ENCODE results near the gene LYZL2. TPM values are rescaled to one million over a fixed set of nuclear protein-coding genes. Genes with fewer than 3 reads are reported as not detected.
"Not testable (repeated sequence)": the region's sequence is repeated elsewhere in the genome, so short reads cannot be mapped to it uniquely, and the experiment has no call there.

The LYZL2 gene
- total RNA-seq = not detected

DNA sequence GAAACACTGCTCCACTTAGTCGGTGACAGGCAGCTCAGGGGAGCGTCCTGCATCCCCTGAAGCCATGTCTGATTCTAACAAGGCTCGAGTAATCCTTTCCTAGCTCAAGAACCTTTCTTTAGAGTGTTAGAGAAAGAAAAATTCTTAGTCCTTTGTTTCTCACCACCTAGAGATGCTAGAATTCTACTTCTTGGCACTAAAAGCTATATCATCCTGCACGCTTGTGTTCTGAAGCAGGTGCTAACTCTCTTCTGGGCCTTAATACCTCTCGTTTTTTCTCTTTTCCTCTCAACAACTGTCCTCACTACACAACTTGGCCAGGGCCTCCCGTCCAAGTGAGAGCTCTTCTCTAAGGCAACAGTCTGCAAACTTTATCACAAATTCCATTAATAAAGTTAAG lies at the start of gene LYZL2:
Gene LYZL2, minus strand, starts transcription at position 101 of the 400 bp plus-strand sequence. CDS start 2,838 bp downstream, outside the sequence.
- DNase-seq = no peak

GRCh38 chr10:30677616-30678015 lies 48.1 kb upstream of the LYZL2 start:
- DNase-seq = not testable (repeated sequence)

DNA sequence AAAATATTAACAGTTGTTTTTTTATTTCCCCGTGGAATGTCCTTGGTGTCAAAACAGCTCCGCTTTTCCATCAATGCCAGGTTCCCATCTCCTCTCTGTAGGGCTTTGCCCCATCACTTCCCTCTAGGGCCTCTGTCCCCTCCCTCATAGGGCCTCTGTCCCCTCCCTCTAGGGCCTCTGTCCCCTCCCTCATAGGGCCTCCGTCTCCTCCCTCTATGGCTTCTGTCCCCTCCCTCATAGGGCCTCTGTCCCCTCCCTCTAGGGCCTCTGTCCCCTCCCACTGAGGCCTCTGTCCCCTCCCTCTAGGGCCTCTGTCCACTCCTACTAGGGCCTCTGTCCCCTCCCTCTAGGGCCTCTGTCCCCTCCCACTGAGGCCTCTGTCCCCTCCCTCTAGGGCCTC lies 47.6 kb upstream of the LYZL2 start:
- DNase-seq = not testable (repeated sequence)

- no peak for DNase-seq
Measured at GRCh38 chr10:30675791-30676718, 46.5 kb upstream of the LYZL2 start.

DNA sequence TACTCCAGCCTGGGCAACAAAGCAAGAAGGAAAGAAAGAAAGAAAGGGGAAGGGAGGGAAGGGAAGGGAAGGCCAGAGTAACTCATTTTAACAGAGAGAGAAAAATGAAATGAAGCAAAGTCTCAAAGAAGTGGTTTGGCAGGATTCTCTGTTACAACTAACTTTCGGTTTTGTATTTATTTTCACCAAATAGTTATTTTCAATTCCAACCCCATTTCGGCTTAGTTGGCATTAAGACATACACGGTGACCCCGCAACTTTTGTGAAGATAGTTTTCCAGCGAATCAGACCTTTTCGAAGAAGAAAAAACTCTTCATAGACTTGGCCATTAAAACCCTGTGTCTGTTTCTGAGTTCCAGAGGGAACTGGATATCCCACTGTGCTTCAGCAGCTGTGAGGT lies 45.2 kb upstream of the LYZL2 start:
- no peak for DNase-seq

- DNase-seq = not testable (repeated sequence)
Measured at GRCh38 chr10:30673262-30673661, 43.7 kb upstream of the LYZL2 start.

- not testable (repeated sequence) for DNase-seq
Measured at GRCh38 chr10:30672338-30672737, 42.8 kb upstream of the LYZL2 start.

DNA sequence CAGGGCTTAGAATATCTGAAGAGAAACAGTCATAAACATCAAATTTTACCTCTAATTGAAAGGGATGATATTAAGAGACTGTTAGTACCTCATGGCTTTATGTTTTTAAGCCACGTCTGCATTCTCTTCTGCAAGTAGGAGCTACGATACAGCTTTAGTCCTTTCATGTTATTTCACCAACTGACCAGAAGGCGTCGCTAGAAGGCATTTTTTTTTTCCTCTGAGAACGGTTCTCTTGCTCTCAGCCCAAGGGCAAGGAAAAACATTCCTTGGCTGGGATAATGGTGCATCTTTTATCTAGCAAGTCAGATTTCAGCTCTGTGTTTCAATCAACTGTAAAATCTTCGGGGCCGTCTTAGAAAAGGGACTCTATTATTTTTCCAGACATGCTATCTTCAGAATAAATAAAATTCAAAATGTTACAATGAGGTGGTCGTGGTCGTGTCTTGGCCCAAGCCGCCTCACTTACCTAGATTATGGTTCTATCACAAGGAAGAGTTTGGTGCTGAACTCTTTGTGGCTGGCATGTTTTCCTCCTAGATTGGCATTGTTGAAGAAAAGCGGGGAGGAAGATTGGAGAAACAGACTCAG lies 41.6 kb upstream of the LYZL2 start:
- DNase-seq = peak; percentile 89

- not testable (repeated sequence) for DNase-seq
Measured at GRCh38 chr10:30667982-30668381, 38.4 kb upstream of the LYZL2 start.

- DNase-seq = not testable (repeated sequence)
Measured at GRCh38 chr10:30663403-30663802, 33.9 kb upstream of the LYZL2 start.

DNA sequence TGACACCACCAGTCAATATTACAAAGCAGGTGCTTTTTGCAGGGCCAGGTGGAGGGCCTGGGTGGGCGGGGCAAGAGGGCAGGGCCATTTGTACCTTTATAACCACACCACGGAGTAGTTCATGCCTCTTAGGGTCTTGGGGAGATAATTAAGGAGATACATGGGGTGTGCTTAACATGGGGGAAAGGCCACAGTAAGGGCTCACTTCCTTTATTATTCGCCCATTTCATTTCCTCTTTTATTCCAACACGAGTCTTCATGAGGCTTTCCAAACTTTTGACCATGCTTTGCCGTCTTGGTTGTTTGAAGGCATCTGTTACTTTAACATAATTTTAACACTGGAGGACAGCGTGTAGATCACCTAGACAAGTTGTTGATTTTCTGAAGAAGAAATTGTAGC lies 33.3 kb upstream of the LYZL2 start:
- DNase-seq = no peak

GRCh38 chr10:30660314-30660713 lies 30.8 kb upstream of the LYZL2 start:
- not testable (repeated sequence) for DNase-seq

GRCh38 chr10:30656233-30656632 lies 26.7 kb upstream of the LYZL2 start:
- no peak for DNase-seq

DNA sequence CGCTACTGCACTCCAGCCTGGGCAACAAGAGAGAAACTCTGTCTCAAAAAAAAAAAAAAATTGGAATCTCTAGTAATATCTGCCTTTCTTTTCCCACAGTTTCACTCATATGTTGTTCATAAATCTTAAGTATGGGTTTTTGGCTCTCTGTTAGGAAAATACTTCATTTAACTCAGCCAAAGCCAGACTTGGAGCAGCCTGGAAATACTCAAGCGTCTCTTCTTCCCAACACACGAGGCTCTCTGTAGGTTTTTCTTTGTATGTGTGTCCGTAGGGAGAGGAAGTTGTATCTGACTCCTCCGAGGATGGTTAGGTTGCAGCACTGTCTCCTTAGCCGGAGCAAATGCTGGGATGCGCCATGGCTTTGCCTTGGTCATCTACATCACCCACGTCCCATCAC lies 25.4 kb upstream of the LYZL2 start:
- DNase-seq = peak; percentile 82

DNA sequence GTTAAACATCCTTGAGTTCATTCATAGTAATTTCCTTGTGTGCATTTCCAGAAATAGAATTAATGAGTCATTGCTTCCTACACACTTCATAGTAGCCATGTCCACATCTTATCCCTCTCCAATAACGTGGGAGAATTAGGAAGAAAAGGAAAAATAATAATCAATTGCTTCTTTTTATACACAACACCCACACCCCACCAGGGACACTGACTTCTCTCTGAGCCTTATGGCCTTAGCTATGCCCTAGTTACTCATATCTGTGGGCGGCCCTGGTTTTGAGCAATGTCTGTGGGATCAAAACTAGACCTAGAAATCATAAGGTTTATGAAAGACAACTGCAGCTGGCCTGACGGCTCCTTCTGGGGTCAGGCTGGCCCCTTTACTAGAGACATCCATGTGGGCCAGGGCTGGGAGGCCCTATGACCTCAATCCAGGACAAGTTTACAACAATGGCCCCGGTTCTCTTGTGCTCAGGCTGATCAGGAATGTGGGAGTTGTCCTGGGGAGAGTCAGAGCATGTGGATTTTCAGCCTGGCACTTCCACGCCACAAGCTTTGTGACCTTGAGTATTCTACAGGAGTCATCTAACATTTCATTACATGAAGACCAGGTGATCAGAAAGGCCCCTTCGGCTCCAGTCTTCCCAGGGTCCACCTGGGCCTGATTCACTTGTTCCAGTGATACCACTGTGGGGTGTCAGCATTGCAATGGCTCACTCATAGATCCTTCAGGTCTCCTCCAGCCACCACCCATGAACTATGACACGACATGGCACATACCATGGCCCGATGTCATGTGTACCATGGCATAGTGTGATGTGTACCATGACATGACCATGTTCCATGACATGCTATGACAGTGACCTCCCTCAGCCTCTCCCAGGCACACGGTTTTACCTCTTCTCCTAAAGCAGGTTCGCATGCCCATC lies 22.2 kb upstream of the LYZL2 start:
- not testable (repeated sequence) for DNase-seq

DNA sequence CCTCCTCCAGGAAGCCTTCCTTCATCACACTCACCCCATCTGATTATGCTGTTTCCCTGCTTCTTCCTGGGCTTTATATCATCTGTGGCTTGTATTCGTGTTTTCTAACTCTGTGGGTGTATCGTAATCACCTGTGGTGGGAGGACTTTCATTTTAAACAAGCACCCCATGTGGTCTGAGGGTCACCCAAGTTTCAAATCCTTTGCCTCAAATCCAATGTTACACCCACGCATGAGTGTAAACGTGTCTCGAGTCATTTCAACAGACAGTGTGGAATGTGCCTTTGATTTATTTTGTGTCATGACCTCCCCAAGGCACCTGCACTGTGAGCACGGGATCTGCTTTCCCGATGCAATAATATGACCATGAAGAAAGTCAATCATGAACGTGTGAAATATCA lies 17.5 kb upstream of the LYZL2 start:
- no peak for DNase-seq

DNA sequence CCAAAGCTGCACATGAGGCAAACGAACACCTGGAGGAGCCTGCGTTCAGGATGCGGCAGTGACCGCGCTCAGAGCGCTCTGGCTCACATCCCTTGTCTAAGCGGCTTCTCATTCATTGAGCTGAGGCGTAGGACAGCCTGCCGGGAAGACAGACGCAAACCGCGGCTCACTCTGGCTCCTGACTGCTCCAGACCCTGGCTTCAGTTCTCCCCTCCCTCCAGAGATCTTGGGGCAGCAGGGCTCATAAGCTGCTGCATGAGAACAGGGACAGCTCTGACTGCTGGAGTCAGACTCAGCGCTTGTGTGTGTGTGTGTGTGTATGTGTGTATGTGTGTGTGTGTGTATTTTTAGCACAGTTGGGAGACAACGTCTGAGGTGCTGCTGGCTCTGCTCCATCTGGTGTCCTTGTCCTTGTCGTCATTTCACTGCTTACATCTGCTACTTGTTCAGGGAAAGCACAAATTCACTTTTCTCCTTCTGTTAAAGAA lies 15.8 kb upstream of the LYZL2 start:
- DNase-seq = peak; percentile 80

DNA sequence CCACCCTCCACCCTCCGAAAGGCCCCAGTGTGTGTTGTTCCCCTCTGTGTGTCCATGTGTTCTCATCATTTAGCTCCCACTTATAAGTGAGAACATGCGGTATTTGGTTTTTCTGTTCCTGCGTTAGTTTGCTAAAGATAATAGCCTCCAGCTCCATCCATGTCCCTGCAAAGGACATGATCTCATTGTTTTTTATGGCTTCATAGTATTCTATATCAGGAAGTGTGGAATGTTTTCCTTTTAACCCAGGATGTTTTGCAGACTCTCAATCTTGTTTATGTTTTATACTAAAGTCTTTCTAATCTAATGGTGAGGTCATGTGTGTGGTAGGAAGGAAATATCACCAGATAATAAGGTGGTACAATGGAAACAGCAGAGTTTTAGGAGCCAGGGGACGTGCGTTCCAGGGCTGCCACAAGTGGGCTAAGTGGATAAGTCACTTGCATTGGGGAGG lies 14.9 kb upstream of the LYZL2 start:
- DNase-seq = not testable (repeated sequence)

DNA sequence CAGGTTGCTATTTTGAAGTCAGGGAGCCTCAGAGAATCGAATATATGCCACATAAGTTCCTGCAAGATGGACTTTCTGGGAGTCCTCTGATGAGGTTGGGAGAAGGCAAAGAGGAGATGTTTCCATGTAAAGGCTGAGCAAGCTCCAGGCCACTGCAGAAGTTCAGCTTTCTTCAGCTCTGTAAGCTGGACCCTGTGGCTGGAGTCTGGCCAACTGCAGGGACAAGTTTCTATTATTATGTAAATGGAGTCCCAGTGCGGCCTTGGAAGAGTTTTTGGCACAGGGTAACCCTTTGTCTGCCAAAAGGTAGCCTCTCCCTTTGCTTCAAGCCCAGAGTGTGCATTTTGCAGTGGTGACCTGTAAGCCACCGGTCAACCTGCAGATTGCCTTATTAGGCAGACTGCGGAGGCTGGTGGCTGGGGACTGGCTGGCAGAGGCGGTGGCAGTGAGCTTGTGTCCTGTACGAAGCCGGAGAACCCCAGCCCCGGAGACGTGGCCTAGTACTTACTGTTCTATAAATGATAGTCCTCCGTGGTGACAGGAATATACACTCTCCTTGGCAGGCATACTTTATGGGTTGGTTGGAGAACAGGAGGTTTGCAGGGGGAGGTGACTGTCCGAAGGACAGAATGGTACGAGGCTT lies 14.1 kb upstream of the LYZL2 start:
- not testable (repeated sequence) for DNase-seq

DNA sequence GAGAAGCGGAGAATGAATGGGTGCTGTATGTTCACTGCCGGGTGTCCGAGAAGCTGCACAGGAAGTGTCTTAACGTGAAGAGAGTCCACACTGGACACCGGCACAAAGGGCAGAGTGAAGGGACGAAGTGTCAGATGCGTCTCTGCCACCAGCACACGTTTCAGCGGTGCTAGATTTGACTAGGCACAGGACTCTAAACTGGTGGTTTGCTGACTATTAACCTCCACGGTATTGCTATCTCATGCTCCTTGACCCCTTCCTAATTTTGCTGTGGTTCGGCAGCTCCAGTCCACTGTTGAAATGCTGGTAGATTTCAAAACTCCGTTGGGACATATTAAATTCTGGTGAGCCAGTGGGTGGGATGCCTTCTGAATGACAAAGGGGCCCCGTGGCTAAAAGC lies 13.3 kb upstream of the LYZL2 start:
- DNase-seq = not testable (repeated sequence)

GRCh38 chr10:30639946-30640786 lies 10.6 kb upstream of the LYZL2 start:
- peak; percentile 87 for DNase-seq

Data from tongue (tissue), 2 donors.